Thoracic aorta (tissue), 2 donors: ENCODE measurements around the gene ALDH1L1. TPM values are rescaled to one million over a fixed set of nuclear protein-coding genes. Genes with fewer than 3 reads are reported as not detected.

Experiments used
- ATAC-seq: fragments of 150-250 bp; one replicate; pipeline ENCODE4 v1.8.0; 2017; ENCODE audit warnings: low read depth; ENCODE audit not compliant: insufficient number of reproducible peaks, low FRiP score
- DNase-seq: peaks from one replicate; pipeline ENCODE4 v3.0.0-alpha.2; 2020; ENCODE audit warnings: low spot score
- H3K27ac ChIP-seq, 2 donors: fragments of 200-600 bp; sonication (generic); 1 replicate in 1 of 2; 2 replicates in 1 of 2; pipeline ENCODE4 v1.5.1; 2016; ENCODE audit warnings: mild to moderate bottlenecking in 2 of 2, moderate library complexity in 2 of 2
- H3K27me3 ChIP-seq: fragments of 200-600 bp; sonication (generic); replicated peaks from 2 replicates; pipeline ENCODE4 v1.6.0; 2016; ENCODE audit warnings: mild to moderate bottlenecking; ENCODE audit not compliant: insufficient read depth
- H3K36me3 ChIP-seq: fragments of 200-600 bp; sonication (generic); one replicate; pipeline ENCODE4 v1.5.1; 2016
- H3K4me1 ChIP-seq, 2 donors: fragments of 200-600 bp; sonication (generic); 1 replicate in 1 of 2; 2 replicates in 1 of 2; pipeline versions ENCODE4 v1.5.1 to v1.6.0; 2016; ENCODE audit warnings: low read depth in 2 of 2, mild to moderate bottlenecking in 1 of 2; ENCODE audit not compliant: control insufficient read depth in 1 of 2
- H3K4me3 ChIP-seq: fragments of 200-600 bp; sonication (generic); 2 replicates; pipeline ENCODE4 v1.5.1; 2016; ENCODE audit warnings: mild to moderate bottlenecking
- H3K9me3 ChIP-seq: fragments of 200-600 bp; sonication (generic); 2 replicates; pipeline ENCODE4 v1.5.1; 2016
- CTCF ChIP-seq: fragments of 200-600 bp; sonication (generic); IDR thresholded peaks from one replicate; pipeline ENCODE4 v1.5.1; 2019; ENCODE audit warnings: antibody characterized with exemption
- total RNA-seq, 2 donors: library from RNA; depleted of rRNA; stranded (reverse); fragments of >200 nt; gene quantifications; one replicate each; pipeline versions ENCODE4 v1.1.0 to v1.2.3, GENCODE V29; 2016

ALDH1L1 gene
- total RNA-seq, 2 donors from 2014 or later: 50.2 to 62.5 TPM

DNA sequence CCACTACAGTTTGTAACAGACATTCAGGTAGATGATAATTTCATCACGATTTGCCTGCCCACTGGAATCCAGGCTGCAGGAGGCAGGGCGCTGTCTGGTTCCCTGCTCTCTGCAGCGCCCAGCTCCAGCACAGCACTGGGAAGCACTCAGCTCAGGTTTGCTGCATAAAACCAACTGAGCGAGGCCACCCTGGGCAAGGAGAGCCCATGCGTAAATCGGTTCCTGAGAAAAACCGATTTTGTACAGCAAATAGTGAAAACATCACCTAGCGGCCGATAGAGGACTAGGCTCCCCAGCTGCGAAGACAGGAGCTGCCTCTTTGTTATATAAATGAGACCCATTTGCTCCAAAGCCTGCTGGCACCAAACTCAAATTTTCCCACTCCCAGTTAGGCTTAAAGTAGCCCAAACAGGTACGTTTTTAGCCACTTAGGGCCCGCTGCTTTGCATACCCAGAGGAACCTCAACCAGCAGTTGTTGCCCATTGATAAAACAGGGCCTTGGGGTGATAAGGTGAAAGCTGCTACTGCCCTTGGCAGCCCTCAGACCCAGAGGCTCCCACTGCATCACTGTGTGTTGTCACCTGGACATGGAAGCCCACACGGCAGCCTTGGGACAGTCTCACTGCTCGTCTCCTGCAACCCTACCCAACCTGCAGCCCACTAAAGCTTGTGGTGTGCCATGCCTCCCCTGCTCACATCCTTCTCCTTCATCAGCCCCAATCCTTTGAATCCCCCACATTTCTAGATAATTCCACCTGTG is 47.5 kb downstream of the ALDH1L1 start:
- Histone ChIP-seq H3K4me3 (no peak overlapping the region), H3K4me1 (peaks cover 0 to 7% of the 10 kb centered on the region in 2 donors), H3K9me3 (no peaks in the 10 kb centered on the region), H3K27me3 (no peaks in the 10 kb centered on the region), H3K27ac (no peak overlapping the region), H3K36me3 (no peaks in the 10 kb centered on the region)
- ATAC-seq (no peak), DNase-seq (no peak)
- no peak for TF ChIP-seq CTCF

DNA sequence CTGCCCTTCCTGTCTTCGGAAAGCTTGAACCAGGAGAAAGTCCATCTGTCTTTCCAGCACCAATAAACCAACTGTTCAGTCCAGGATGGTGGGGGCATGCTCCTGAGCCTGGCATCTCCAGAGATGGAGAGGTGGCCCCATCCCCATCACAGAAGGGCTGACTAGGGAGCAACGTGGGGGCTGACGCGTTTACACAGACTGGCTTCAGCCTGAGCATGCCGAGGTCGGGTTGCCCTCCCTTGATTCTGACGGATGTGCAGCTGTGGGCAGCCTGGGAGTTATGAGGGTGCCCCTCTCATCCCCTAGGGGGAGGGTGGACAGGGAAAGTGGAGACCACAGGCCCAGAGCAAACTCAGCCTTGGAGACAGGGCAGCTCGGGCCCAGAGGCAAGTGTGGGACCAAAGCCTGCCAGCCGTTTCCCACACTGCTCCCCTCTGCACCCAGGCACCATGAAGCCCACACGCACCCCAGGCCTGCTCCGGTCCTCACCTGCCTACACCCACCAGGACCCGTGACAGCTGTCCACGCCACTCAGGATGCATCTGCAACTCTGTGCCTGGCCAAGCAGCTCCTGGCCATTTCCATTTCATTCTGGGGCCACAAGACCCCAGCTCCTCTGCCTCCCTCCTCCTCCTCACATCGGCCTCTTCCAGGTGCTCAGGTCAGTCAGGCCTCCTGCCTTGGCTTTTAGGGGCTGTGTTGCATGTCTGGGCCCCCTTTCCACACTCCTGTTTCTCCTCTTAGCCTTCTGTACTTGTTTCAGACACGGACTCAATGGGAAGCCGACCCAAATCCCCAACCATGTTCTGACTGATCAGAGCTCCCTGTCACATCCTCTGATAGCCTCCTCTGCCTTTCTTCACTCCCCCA is 48.3 kb downstream of the ALDH1L1 start:
- TF ChIP-seq CTCF: no peak
- ATAC-seq (no peak), DNase-seq (no peak)
- H3K4me3 ChIP-seq: no peak overlapping the region
- H3K27me3 ChIP-seq: no peaks in the 10 kb centered on the region
- no peak overlapping the region for H3K27ac ChIP-seq
- no peaks in the 10 kb centered on the region for H3K9me3 ChIP-seq
- H3K4me1 ChIP-seq: peaks cover 0 to 7% of the 10 kb centered on the region in 2 donors
- H3K36me3 ChIP-seq: no peaks in the 10 kb centered on the region

- ATAC-seq (no peak), DNase-seq (no peak)
- H3K27me3 ChIP-seq: no peaks in the 10 kb centered on the region
Measured at GRCh38 chr3:126130981-126131745, 49.2 kb downstream of the ALDH1L1 start.

GRCh38 chr3:126130081-126130855 is 50.1 kb downstream of the ALDH1L1 start:
- H3K27ac ChIP-seq: no peak overlapping the region
- no peak for TF ChIP-seq CTCF
- no peaks in the 10 kb centered on the region for H3K27me3 ChIP-seq
- H3K9me3 ChIP-seq: no peaks in the 10 kb centered on the region
- DNase-seq: no peak
- no peaks in the 10 kb centered on the region for H3K36me3 ChIP-seq
- no peak overlapping the region for H3K4me3 ChIP-seq
- no peak for ATAC-seq
- H3K4me1 ChIP-seq: peaks cover 0 to 7% of the 10 kb centered on the region in 2 donors

More at GRCh38 chr3:126130981-126131745, 49.2 kb downstream of the ALDH1L1 start:
- H3K4me1 ChIP-seq: peaks cover 0 to 7% of the 10 kb centered on the region in 2 donors
- no peak overlapping the region for H3K4me3 ChIP-seq
- no peak for TF ChIP-seq CTCF
- H3K9me3 ChIP-seq: no peaks in the 10 kb centered on the region
- H3K36me3 ChIP-seq: no peaks in the 10 kb centered on the region
- H3K27ac ChIP-seq: no peak overlapping the region
